SK-N-SH (cell line): ENCODE data around the gene SH3PXD2B. TPM values are rescaled to one million over a fixed set of nuclear protein-coding genes. Genes with fewer than 3 reads are reported as not detected.

Experiments
- CTCF ChIA-PET: fragments of 300-600, 350-600 bp; formaldehyde crosslinking; extraction: SDS; loops from one replicate; lab custom pipeline; 2021; lab: Yijun Ruan, JAX
- POLR2A ChIA-PET: fragments of 350-600 bp; sonication (Branson Sonifier 250); formaldehyde crosslinking; extraction: SDS; loops from one replicate; lab custom pipeline; 2020; ENCODE audit warnings: antibody characterized with exemption, inconsistent platforms; lab: Yijun Ruan, JAX
- DNase-seq: peaks from one replicate; pipeline ENCODE4 v3.0.0; 2012
- H2AFZ ChIP-seq: fragments of 200-600 bp; sonication (generic); 2 replicates; pipeline ENCODE4 v1.8.1; 2016; ENCODE audit warnings: antibody characterized with exemption, mild to moderate bottlenecking, low read depth
- H3F3A ChIP-seq: fragments of 200-600 bp; sonication (generic); replicated peaks from 2 replicates; pipeline ENCODE3; 2016; ENCODE audit warnings: antibody characterized with exemption, mild to moderate bottlenecking; ENCODE audit not compliant: insufficient read depth
- H3K27ac ChIP-seq, 2 experiments: fragments of 200-500 bp in 1 of 2; fragments of 200-600 bp in 1 of 2; sonication (Bioruptor generic) in 1 of 2; sonication (generic), shearing (Covaris generic) in 1 of 2; 2 replicates each; pipeline versions ENCODE4 v1.5.1 to v1.6.1; 2014 to 2016; ENCODE audit warnings: low read depth in 2 of 2, inconsistent platforms in 1 of 2, low read length in 1 of 2, mild to moderate bottlenecking in 1 of 2, mixed read lengths in 1 of 2
- H3K27me3 ChIP-seq: fragments of 200-600 bp; sonication (generic), shearing (Covaris generic); 2 replicates; pipeline ENCODE4 v1.6.1; 2016; ENCODE audit warnings: mixed run types; ENCODE audit not compliant: insufficient read depth
- H3K36me3 ChIP-seq, 2 experiments: fragments of 200-500 bp in 1 of 2; fragments of 200-600 bp in 1 of 2; sonication (Bioruptor generic) in 1 of 2; sonication (generic) in 1 of 2; replicated peaks in 1 of 2; 2 replicates each; pipeline versions ENCODE3 to v1.5.1; 2014 to 2016; ENCODE audit warnings: low read length in 1 of 2, mild to moderate bottlenecking in 1 of 2; ENCODE audit not compliant: insufficient read depth in 2 of 2, control insufficient read depth in 1 of 2
- H3K4me1 ChIP-seq, 2 experiments: fragments of 200-500 bp in 1 of 2; fragments of 200-600 bp in 1 of 2; sonication (Bioruptor generic) in 1 of 2; sonication (generic), shearing (Covaris generic) in 1 of 2; 2 replicates each; pipeline versions ENCODE4 v1.5.1 to v1.6.1; 2014 to 2016; ENCODE audit warnings: low read depth in 1 of 2, low read length in 1 of 2, mixed run types in 1 of 2; ENCODE audit not compliant: insufficient read depth in 2 of 2, control insufficient read depth in 1 of 2
- H3K4me2 ChIP-seq: fragments of 200-600 bp; sonication (generic), shearing (Covaris generic); 2 replicates; pipeline ENCODE4 v1.6.1; 2017; ENCODE audit warnings: mixed run types
- H3K4me3 ChIP-seq, 2 experiments: fragments of 200-500 bp in 1 of 2; fragments of 200-600 bp in 1 of 2; sonication (Bioruptor generic) in 1 of 2; sonication (generic), shearing (Covaris generic) in 1 of 2; 2 replicates each; pipeline versions ENCODE4 v1.5.1 to v1.8.1; 2014 to 2016; ENCODE audit warnings: low read depth in 2 of 2, inconsistent platforms in 1 of 2, low read length in 1 of 2, mild to moderate bottlenecking in 1 of 2, mixed read lengths in 1 of 2, moderate library complexity in 1 of 2
- H3K79me2 ChIP-seq: fragments of 200-600 bp; sonication (generic); 2 replicates; pipeline ENCODE4 v1.8.1; 2017; ENCODE audit warnings: mild to moderate bottlenecking; ENCODE audit not compliant: insufficient read depth
- H3K9ac ChIP-seq: fragments of 200-600 bp; sonication (generic); 2 replicates; pipeline ENCODE4 v1.6.1; 2017; ENCODE audit warnings: mixed run types
- H3K9me2 ChIP-seq: fragments of 200-600 bp; sonication (generic); 2 replicates; pipeline ENCODE4 v1.6.1; 2017; ENCODE audit warnings: mixed run types
- H3K9me3 ChIP-seq: fragments of 200-600 bp; sonication (generic); 2 replicates; pipeline ENCODE4 v1.6.1; 2017; ENCODE audit warnings: mixed run types, mild to moderate bottlenecking, moderate library complexity
- H4K20me1 ChIP-seq: fragments of 200-600 bp; sonication (generic); 2 replicates; pipeline ENCODE4 v1.6.1; 2017; ENCODE audit warnings: mild to moderate bottlenecking, mixed run types; ENCODE audit not compliant: insufficient read depth
- EP300 ChIP-seq, 2 experiments: IDR thresholded peaks; 2 replicates each; pipeline versions ENCODE4 v1.4.0 to v1.6.1; 2012; ENCODE audit warnings: borderline replicate concordance in 1 of 2, low read depth in 1 of 2, low read length in 1 of 2
- FOSL2 ChIP-seq: IDR thresholded peaks from 2 replicates; pipeline ENCODE4 v1.4.0; 2012; ENCODE audit warnings: low read depth, mild to moderate bottlenecking, moderate library complexity, borderline replicate concordance
- MEF2A ChIP-seq: IDR thresholded peaks from 2 replicates; pipeline ENCODE4 v1.4.0; 2012; ENCODE audit warnings: low read depth, borderline replicate concordance
- NFIC ChIP-seq: IDR thresholded peaks from 2 replicates; pipeline ENCODE4 v1.4.0; 2012; ENCODE audit warnings: borderline replicate concordance
- NRF1 ChIP-seq: IDR thresholded peaks from 2 replicates; pipeline ENCODE4 v1.6.1; 2012; ENCODE audit warnings: low read depth, mild to moderate bottlenecking, low read length
- POLR2AphosphoS5 ChIP-seq: IDR thresholded peaks from 2 replicates; pipeline ENCODE4 v1.6.1; 2012; ENCODE audit warnings: low read depth, low read length
- RAD21 ChIP-seq: IDR thresholded peaks from 2 replicates; pipeline ENCODE4 v1.6.1; 2012; ENCODE audit warnings: mild to moderate bottlenecking, low read length
- RFX5 ChIP-seq: IDR thresholded peaks from 2 replicates; pipeline ENCODE4 v1.6.1; 2012; ENCODE audit warnings: mild to moderate bottlenecking, improper control_type of control experiment, low read length
- RXRA ChIP-seq: IDR thresholded peaks from 2 replicates; pipeline ENCODE4 v1.4.0; 2012; ENCODE audit warnings: low read depth, mild to moderate bottlenecking, borderline replicate concordance
- SIN3A ChIP-seq: IDR thresholded peaks from 2 replicates; pipeline ENCODE4 v1.6.1; 2012; ENCODE audit warnings: low read depth, mild to moderate bottlenecking, low read length, moderate library complexity, borderline replicate concordance
- TAF1 ChIP-seq: IDR thresholded peaks from 2 replicates; pipeline ENCODE4 v1.6.1; 2012; ENCODE audit warnings: low read depth, mild to moderate bottlenecking, low read length, moderate library complexity, borderline replicate concordance
- TCF12 ChIP-seq: IDR thresholded peaks from 2 replicates; pipeline ENCODE4 v1.4.0; 2012
- TEAD4 ChIP-seq: IDR thresholded peaks from 2 replicates; pipeline ENCODE4 v1.4.0; 2012; ENCODE audit warnings: mild to moderate bottlenecking, borderline replicate concordance; ENCODE audit not compliant: insufficient read depth
- WGBS: methylation state at CpG from one replicate; pipeline ENCODE4 v1.1.6; 2017; ENCODE audit warnings: low lambda C conversion rate; 5-methylcytosine and 5-hydroxymethylcytosine counted together
- polyA plus RNA-seq, 3 experiments: library from polyadenylated mRNA; depleted of rRNA; stranded (reverse); fragments of >200 nt; gene quantifications; 2 replicates each; pipeline ENCODE4 v1.2.3, GENCODE V29; 2012
- TF ChIP-seq, protein P1 (sequence below): IDR thresholded peaks from 2 replicates; pipeline ENCODE4 v1.4.0; 2012; ENCODE audit warnings: low read depth, borderline replicate concordance
- TF ChIP-seq, protein P2 (sequence below): IDR thresholded peaks from 2 replicates; pipeline ENCODE4 v1.4.0; 2012; ENCODE audit warnings: low read depth, borderline replicate concordance
- TF ChIP-seq, protein P3 (sequence below): fragments of 200-600 bp; sonication (generic); IDR thresholded peaks from 2 replicates; pipeline ENCODE4 v1.6.1; 2017; ENCODE audit warnings: antibody characterized with exemption, mild to moderate bottlenecking, moderate library complexity
- TF ChIP-seq, protein P4 (sequence below): IDR thresholded peaks from 2 replicates; pipeline ENCODE4; 2012

The SH3PXD2B gene
- polyA plus RNA-seq, 1 of the 3 experiments (the other 2 are of a cell fraction): 15.0 TPM

DNA sequence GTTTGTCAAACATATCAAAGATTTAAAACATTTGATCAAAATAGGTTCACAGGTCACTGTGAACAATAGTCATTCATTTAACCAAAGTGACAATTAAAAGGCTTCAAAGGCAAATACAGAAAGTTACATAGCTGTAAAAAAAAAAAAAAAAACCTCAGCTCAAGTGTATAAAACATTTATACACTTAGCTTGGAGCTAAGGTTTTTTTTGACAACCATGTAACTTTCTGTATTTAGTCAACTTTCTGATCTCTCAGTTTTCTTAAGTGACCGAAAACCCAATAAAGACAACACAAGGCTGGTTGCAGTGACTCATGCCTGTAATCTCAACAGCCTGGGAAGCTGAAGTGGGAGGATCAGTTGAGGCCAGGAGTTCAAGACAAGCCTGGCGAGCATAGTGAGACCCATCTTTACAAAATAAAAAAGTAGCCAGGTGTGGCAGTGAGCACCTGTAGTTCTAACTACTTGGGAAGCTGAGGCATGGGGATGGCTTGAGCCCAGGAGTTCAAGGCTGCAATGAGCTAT lies 154.3 kb downstream of the SH3PXD2B start:
- H3K9me3 ChIP-seq: no peaks in the 10 kb centered on the region

DNA sequence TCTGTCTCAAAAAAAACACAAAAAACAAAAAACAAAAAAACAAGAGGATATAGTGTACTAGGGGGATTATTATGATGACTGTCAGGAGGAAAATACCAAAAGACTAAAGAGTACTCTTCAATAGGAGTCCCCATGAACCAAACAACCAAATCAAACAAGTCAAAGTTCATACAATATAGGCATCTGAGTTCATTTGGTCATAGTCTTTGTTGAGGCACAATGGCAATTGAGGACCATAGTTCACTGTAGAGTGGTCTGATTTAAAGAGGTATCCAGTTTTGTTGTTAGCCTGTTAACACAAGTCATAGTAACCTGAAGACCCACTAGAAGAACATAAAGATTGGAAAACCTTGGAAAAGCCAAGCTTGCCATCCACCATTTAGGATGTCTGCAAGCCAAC lies 159.5 kb downstream of the SH3PXD2B start:
- H2AFZ ChIP-seq: no peak overlapping the region
- CTCF ChIA-PET: interaction anchor here (0.6 to 2.1 kb wide), 4 partner anchors 13 to 189 kb away, joined by 3 to 5 read pairs (median 3); no protein-coding TSS in a partner anchor

More for the DNA sequence above, 154.3 kb downstream of the SH3PXD2B start:
- Histone ChIP-seq H3K4me2 (no peak overlapping the region), H3K4me3 (no peak overlapping the region), H3K4me1 (no peaks in the 10 kb centered on the region), H2AFZ (no peak overlapping the region), H3K27ac (no peak overlapping the region), H3K79me2 (no peaks in the 10 kb centered on the region), H3K9me2 (no peaks in the 10 kb centered on the region), H4K20me1 (no peaks in the 10 kb centered on the region), H3K27me3 (no peaks in the 10 kb centered on the region), H3K36me3 (no peaks in the 10 kb centered on the region), H3F3A (no peaks in the 10 kb centered on the region), H3K9ac (no peak overlapping the region)
- DNase-seq: no peak
- POLR2A ChIA-PET: no interaction called here
- WGBS: 85% methylated on average over 2 of the region's 2 CpGs
- TF ChIP-seq FOSL2: no peak
- TF ChIP-seq, protein P1, sequence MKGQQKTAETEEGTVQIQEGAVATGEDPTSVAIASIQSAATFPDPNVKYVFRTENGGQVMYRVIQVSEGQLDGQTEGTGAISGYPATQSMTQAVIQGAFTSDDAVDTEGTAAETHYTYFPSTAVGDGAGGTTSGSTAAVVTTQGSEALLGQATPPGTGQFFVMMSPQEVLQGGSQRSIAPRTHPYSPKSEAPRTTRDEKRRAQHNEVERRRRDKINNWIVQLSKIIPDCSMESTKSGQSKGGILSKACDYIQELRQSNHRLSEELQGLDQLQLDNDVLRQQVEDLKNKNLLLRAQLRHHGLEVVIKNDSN: no peak
- no peak for TF ChIP-seq EP300 (IDR thresholded peaks at IDR 0.05; ENCODE audit: borderline replicate concordance in 1 of 2, low read depth in 1 of 2, low read length in 1 of 2)
- TF ChIP-seq RFX5: no peak
- no peak for TF ChIP-seq RXRA
- TF ChIP-seq RAD21: no peak
- no peak for TF ChIP-seq MEF2A
- TF ChIP-seq, protein P2, sequence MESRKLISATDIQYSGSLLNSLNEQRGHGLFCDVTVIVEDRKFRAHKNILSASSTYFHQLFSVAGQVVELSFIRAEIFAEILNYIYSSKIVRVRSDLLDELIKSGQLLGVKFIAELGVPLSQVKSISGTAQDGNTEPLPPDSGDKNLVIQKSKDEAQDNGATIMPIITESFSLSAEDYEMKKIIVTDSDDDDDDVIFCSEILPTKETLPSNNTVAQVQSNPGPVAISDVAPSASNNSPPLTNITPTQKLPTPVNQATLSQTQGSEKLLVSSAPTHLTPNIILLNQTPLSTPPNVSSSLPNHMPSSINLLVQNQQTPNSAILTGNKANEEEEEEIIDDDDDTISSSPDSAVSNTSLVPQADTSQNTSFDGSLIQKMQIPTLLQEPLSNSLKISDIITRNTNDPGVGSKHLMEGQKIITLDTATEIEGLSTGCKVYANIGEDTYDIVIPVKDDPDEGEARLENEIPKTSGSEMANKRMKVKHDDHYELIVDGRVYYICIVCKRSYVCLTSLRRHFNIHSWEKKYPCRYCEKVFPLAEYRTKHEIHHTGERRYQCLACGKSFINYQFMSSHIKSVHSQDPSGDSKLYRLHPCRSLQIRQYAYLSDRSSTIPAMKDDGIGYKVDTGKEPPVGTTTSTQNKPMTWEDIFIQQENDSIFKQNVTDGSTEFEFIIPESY: no peak
- TF ChIP-seq NFIC: no peak
- no peak for TF ChIP-seq TCF12
- TF ChIP-seq NRF1: no peak
- TF ChIP-seq, protein P3, sequence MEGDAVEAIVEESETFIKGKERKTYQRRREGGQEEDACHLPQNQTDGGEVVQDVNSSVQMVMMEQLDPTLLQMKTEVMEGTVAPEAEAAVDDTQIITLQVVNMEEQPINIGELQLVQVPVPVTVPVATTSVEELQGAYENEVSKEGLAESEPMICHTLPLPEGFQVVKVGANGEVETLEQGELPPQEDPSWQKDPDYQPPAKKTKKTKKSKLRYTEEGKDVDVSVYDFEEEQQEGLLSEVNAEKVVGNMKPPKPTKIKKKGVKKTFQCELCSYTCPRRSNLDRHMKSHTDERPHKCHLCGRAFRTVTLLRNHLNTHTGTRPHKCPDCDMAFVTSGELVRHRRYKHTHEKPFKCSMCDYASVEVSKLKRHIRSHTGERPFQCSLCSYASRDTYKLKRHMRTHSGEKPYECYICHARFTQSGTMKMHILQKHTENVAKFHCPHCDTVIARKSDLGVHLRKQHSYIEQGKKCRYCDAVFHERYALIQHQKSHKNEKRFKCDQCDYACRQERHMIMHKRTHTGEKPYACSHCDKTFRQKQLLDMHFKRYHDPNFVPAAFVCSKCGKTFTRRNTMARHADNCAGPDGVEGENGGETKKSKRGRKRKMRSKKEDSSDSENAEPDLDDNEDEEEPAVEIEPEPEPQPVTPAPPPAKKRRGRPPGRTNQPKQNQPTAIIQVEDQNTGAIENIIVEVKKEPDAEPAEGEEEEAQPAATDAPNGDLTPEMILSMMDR: no peak
- TF ChIP-seq TEAD4: no peak
- TF ChIP-seq POLR2AphosphoS5: no peak
- TF ChIP-seq TAF1: no peak
- CTCF ChIA-PET: no interaction called here

More for the DNA sequence above, 159.5 kb downstream of the SH3PXD2B start:
- H3K27ac ChIP-seq: no peak overlapping the region
- H3K27me3 ChIP-seq: no peaks in the 10 kb centered on the region
- TF ChIP-seq NRF1 (no peak), EP300 (IDR thresholded peaks at IDR 0.05; ENCODE audit: borderline replicate concordance in 1 of 2, low read depth in 1 of 2, low read length in 1 of 2) (no peak), SIN3A (no peak)
- TF ChIP-seq, protein P4, sequence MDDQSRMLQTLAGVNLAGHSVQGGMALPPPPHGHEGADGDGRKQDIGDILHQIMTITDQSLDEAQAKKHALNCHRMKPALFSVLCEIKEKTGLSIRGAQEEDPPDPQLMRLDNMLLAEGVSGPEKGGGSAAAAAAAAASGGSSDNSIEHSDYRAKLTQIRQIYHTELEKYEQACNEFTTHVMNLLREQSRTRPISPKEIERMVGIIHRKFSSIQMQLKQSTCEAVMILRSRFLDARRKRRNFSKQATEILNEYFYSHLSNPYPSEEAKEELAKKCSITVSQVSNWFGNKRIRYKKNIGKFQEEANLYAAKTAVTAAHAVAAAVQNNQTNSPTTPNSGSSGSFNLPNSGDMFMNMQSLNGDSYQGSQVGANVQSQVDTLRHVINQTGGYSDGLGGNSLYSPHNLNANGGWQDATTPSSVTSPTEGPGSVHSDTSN: no peak
- no peaks in the 10 kb centered on the region for H3F3A ChIP-seq
- H3K9ac ChIP-seq: no peak overlapping the region
- no peak overlapping the region for H3K4me2 ChIP-seq
- peaks cover 0 to 4% of the 10 kb centered on the region in 2 experiments; a peak in 1 of 4 replicates for H3K4me1 ChIP-seq
- no peak overlapping the region for H3K4me3 ChIP-seq
- no peaks in the 10 kb centered on the region for H3K9me3 ChIP-seq
- H4K20me1 ChIP-seq: no peaks in the 10 kb centered on the region
- no peaks in the 10 kb centered on the region for H3K36me3 ChIP-seq
- H3K79me2 ChIP-seq: no peaks in the 10 kb centered on the region
- H3K9me2 ChIP-seq: no peaks in the 10 kb centered on the region
- DNase-seq: no peak
- POLR2A ChIA-PET: no interaction called here
